Activated CD4-positive, alpha-beta T cell treated with anti-CD3 and anti-CD28 coated beads, Interleukin-2, amount 10 ng/mL, durations not matched to agents 7 days and 5 days (primary cell): Measurements from ENCODE around the gene CHST11. TPM values are rescaled to one million over a fixed set of nuclear protein-coding genes. Genes with fewer than 3 reads are reported as not detected.

Experiments used
- CTCF ChIA-PET: fragments of 350-600 bp; sonication (Branson Sonifier 250); formaldehyde crosslinking; loops from one replicate; lab custom pipeline; 2021; ENCODE audit warnings: antibody characterized with exemption; lab: Charles Lee
- POLR2A ChIA-PET: fragments of 350-600 bp; sonication (Branson Sonifier 250); formaldehyde crosslinking; loops from one replicate; lab custom pipeline; 2021; ENCODE audit warnings: antibody characterized with exemption; lab: Charles Lee
- DNase-seq: peaks from one replicate; pipeline ENCODE4 v3.0.0-alpha.2; 2020
- H3K27ac Mint-ChIP-seq: one replicate; pipeline ENCODE4 v1.8.0; 2021; ENCODE audit warnings: mild to moderate bottlenecking, moderate library complexity, mixed read lengths
- H3K27me3 Mint-ChIP-seq: one replicate; pipeline ENCODE4 v1.8.0; 2021; ENCODE audit warnings: mixed read lengths
- H3K36me3 Mint-ChIP-seq: one replicate; pipeline ENCODE4 v1.8.0; 2021; ENCODE audit warnings: low read depth, mixed read lengths
- H3K4me1 Mint-ChIP-seq: one replicate; pipeline ENCODE4 v1.8.0; 2021; ENCODE audit warnings: mixed read lengths
- H3K4me3 Mint-ChIP-seq: one replicate; pipeline ENCODE4 v1.8.0; 2021; ENCODE audit warnings: mild to moderate bottlenecking, moderate library complexity, mixed read lengths
- H3K9me3 Mint-ChIP-seq: one replicate; pipeline ENCODE4 v1.8.0; 2021; ENCODE audit warnings: mixed read lengths
- total RNA-seq, 2 experiments: library from RNA; stranded (reverse); gene quantifications; one replicate each; pipeline ENCODE4 v1.2.3, GENCODE V29; 2021

Gene CHST11
- total RNA-seq, 2 experiments from 2014 or later = 56.4 to 56.6 TPM

- H3K36me3 Mint-ChIP-seq = peaks cover 8% of the 10 kb centered on the region
- DNase-seq = no peak
- H3K9me3 Mint-ChIP-seq = no peaks in the 10 kb centered on the region
- no peaks in the 10 kb centered on the region for H3K27me3 Mint-ChIP-seq
- no peak overlapping the region for H3K4me3 Mint-ChIP-seq
- CTCF ChIA-PET = interaction anchor here (0.5 to 0.9 kb wide), 2 partner anchors 9 to 628 kb away, joined by 3 read pairs; no protein-coding TSS in a partner anchor
- POLR2A ChIA-PET = no interaction called here
- peaks cover 41% of the 10 kb centered on the region for H3K4me1 Mint-ChIP-seq
- peak overlapping the region; percentile 33 for H3K27ac Mint-ChIP-seq
Measured at GRCh38 chr12:104729610-104730446, 273.1 kb downstream of the CHST11 start.

GRCh38 chr12:104730763-104731162 lies 274.0 kb downstream of the CHST11 start:
- POLR2A ChIA-PET = no interaction called here
- DNase-seq = no peak
- Mint-ChIP-seq H3K36me3 (peaks cover 8% of the 10 kb centered on the region), H3K4me3 (no peak overlapping the region), H3K27me3 (no peaks in the 10 kb centered on the region), H3K27ac (no peak overlapping the region), H3K4me1 (peaks cover 47% of the 10 kb centered on the region), H3K9me3 (no peaks in the 10 kb centered on the region)
- CTCF ChIA-PET = no interaction called here

- Mint-ChIP-seq H3K27me3 (no peaks in the 10 kb centered on the region), H3K9me3 (no peaks in the 10 kb centered on the region), H3K4me1 (peaks cover 67% of the 10 kb centered on the region), H3K27ac (no peak overlapping the region), H3K36me3 (no peaks in the 10 kb centered on the region), H3K4me3 (no peak overlapping the region)
- CTCF ChIA-PET = interaction anchor here (0.6 to 2.6 kb wide), 4 partner anchors 13 to 520 kb away, joined by 3 to 7 read pairs (median 4); no protein-coding TSS in a partner anchor
- POLR2A ChIA-PET = no interaction called here
- peak; percentile 37 for DNase-seq
Measured at GRCh38 chr12:104733717-104734175, 277.0 kb downstream of the CHST11 start.

GRCh38 chr12:104734541-104735095 lies 277.9 kb downstream of the CHST11 start:
- ChIA-PET CTCF (interaction anchor here (0.6 to 2.6 kb wide), 4 partner anchors 12 to 521 kb away, joined by 3 to 7 read pairs (median 4); no protein-coding TSS in a partner anchor), POLR2A (no interaction called here)
- Mint-ChIP-seq H3K4me3 (no peak overlapping the region), H3K27me3 (no peaks in the 10 kb centered on the region), H3K36me3 (no peaks in the 10 kb centered on the region), H3K4me1 (peaks cover 71% of the 10 kb centered on the region), H3K9me3 (no peaks in the 10 kb centered on the region), H3K27ac (peak overlapping the region; percentile 63)
- no peak for DNase-seq

- POLR2A ChIA-PET = no interaction called here
- no peak overlapping the region for H3K4me3 Mint-ChIP-seq
- CTCF ChIA-PET = no interaction called here
Measured at GRCh38 chr12:104735801-104736200, 279.1 kb downstream of the CHST11 start.

GRCh38 chr12:104736307-104736706 lies 279.6 kb downstream of the CHST11 start:
- no peaks in the 10 kb centered on the region for H3K36me3 Mint-ChIP-seq
- POLR2A ChIA-PET = no interaction called here
- H3K9me3 Mint-ChIP-seq = no peaks in the 10 kb centered on the region
- H3K27me3 Mint-ChIP-seq = no peaks in the 10 kb centered on the region
- CTCF ChIA-PET = no interaction called here
- no peak for DNase-seq
- H3K4me3 Mint-ChIP-seq = no peak overlapping the region
- peaks cover 86% of the 10 kb centered on the region for H3K4me1 Mint-ChIP-seq
- H3K27ac Mint-ChIP-seq = peak overlapping the region; percentile 71

More at GRCh38 chr12:104735801-104736200, 279.1 kb downstream of the CHST11 start:
- Mint-ChIP-seq H3K27me3 (no peaks in the 10 kb centered on the region), H3K4me1 (peaks cover 81% of the 10 kb centered on the region), H3K9me3 (no peaks in the 10 kb centered on the region), H3K36me3 (no peaks in the 10 kb centered on the region), H3K27ac (peak overlapping the region; percentile 71)
- no peak for DNase-seq

DNA sequence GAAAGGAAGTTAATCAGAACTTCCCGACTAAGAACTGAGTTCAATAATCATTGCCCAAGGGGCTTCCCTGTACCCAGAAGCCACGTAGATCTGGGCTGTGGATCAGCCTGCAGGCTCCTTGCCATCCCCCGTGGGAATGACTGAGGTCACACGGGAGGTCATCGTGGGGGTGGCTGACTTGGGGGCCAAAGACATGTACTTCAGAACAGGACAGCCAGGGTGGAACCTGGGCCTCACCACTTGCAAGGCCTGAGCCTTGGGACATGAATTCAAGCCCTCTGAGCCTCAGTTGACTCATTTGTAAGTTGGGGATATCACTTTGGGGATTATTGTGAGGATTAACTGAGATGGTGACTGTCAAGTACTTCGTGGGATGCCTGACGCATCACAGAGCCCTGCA lies 280.4 kb downstream of the CHST11 start:
- CTCF ChIA-PET = no interaction called here
- POLR2A ChIA-PET = no interaction called here
- Mint-ChIP-seq H3K27ac (peak overlapping the region; percentile 64), H3K4me3 (no peak overlapping the region), H3K36me3 (peaks cover 2% of the 10 kb centered on the region), H3K9me3 (no peaks in the 10 kb centered on the region), H3K27me3 (no peaks in the 10 kb centered on the region), H3K4me1 (peaks cover 94% of the 10 kb centered on the region)
- no peak for DNase-seq

GRCh38 chr12:104737791-104738301 lies 281.1 kb downstream of the CHST11 start:
- Mint-ChIP-seq H3K9me3 (no peaks in the 10 kb centered on the region), H3K4me1 (peaks cover 93% of the 10 kb centered on the region), H3K27me3 (no peaks in the 10 kb centered on the region), H3K4me3 (no peak overlapping the region), H3K36me3 (peaks cover 2% of the 10 kb centered on the region), H3K27ac (peak overlapping the region; percentile 64)
- DNase-seq = no peak
- CTCF ChIA-PET = interaction anchor here (1.3 kb wide), 1 partner anchor 9 kb away, joined by 3 read pairs; no protein-coding TSS in a partner anchor
- POLR2A ChIA-PET = no interaction called here

GRCh38 chr12:104738331-104738730 lies 281.6 kb downstream of the CHST11 start:
- Mint-ChIP-seq H3K27ac (peak overlapping the region; percentile 79), H3K4me1 (peaks cover 91% of the 10 kb centered on the region), H3K9me3 (no peaks in the 10 kb centered on the region), H3K4me3 (no peak overlapping the region), H3K27me3 (no peaks in the 10 kb centered on the region), H3K36me3 (peaks cover 4% of the 10 kb centered on the region)
- DNase-seq = no peak
- POLR2A ChIA-PET = no interaction called here
- CTCF ChIA-PET = interaction anchor here (1.0 to 1.3 kb wide), 2 partner anchors 9 to 40 kb away, joined by 3 read pairs; no protein-coding TSS in a partner anchor

GRCh38 chr12:104738776-104739642 lies 282.3 kb downstream of the CHST11 start:
- DNase-seq = no peak
- Mint-ChIP-seq H3K27ac (peak overlapping the region; percentile 79), H3K27me3 (no peaks in the 10 kb centered on the region), H3K4me3 (no peak overlapping the region), H3K9me3 (no peaks in the 10 kb centered on the region), H3K4me1 (peaks cover 87% of the 10 kb centered on the region), H3K36me3 (peaks cover 8% of the 10 kb centered on the region)
- ChIA-PET CTCF (interaction anchor here (1.0 to 1.3 kb wide), 4 partner anchors 10 to 41 kb away, joined by 3 to 4 read pairs (median 3); no protein-coding TSS in a partner anchor), POLR2A (no interaction called here)

DNA sequence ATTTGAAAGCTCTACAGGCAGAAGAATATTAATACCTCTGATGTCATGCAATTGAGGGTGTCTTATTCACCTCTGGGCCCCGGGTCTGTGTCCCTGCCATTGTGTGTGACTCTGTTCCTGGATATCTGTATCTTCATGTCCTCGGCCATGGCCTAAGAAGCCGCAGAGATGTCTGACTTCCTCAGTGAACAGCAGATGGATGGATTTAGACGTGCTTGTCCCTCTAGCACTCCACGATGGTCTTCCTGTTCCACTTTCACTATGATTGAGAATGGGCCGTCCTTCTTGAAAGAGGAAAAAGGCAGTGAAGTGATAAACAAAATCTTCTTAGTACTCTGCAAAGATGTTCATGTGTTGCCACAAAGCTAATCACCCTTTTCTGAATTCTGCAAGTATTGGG lies 283.9 kb downstream of the CHST11 start:
- peak; percentile 51 for DNase-seq
- H3K27me3 Mint-ChIP-seq = no peaks in the 10 kb centered on the region
- H3K27ac Mint-ChIP-seq = peak overlapping the region; percentile 90
- CTCF ChIA-PET = interaction anchor here (1.1 to 1.2 kb wide), 2 partner anchors 9 kb away, joined by 3 to 4 read pairs; no protein-coding TSS in a partner anchor
- no peaks in the 10 kb centered on the region for H3K9me3 Mint-ChIP-seq
- H3K4me3 Mint-ChIP-seq = peak overlapping the region; percentile 60
- POLR2A ChIA-PET = no interaction called here
- peaks cover 8% of the 10 kb centered on the region for H3K36me3 Mint-ChIP-seq
- peaks cover 75% of the 10 kb centered on the region for H3K4me1 Mint-ChIP-seq

GRCh38 chr12:104741077-104741476 lies 284.3 kb downstream of the CHST11 start:
- H3K4me1 Mint-ChIP-seq = peaks cover 75% of the 10 kb centered on the region
- no peaks in the 10 kb centered on the region for H3K27me3 Mint-ChIP-seq
- DNase-seq = no peak
- H3K4me3 Mint-ChIP-seq = peak overlapping the region; percentile 60
- peaks cover 8% of the 10 kb centered on the region for H3K36me3 Mint-ChIP-seq
- no peaks in the 10 kb centered on the region for H3K9me3 Mint-ChIP-seq
- H3K27ac Mint-ChIP-seq = peak overlapping the region; percentile 90
- POLR2A ChIA-PET = no interaction called here
- CTCF ChIA-PET = interaction anchor here (1.1 kb wide), 1 partner anchor 8 kb away, joined by 3 read pairs; no protein-coding TSS in a partner anchor
